Activated CD8-positive, alpha-beta memory T cell treated with anti-CD3 and anti-CD28 coated beads, Interleukin-2, amount 50 U/mL, for 1 hour (primary cell): ENCODE results near the gene SKAP1.
"Not testable (repeated sequence)": the region's sequence is repeated elsewhere in the genome, so short reads cannot be mapped to it uniquely, and the experiment has no call there.

Source experiments
- DNase-seq: peaks from one replicate; pipeline ENCODE4 v3.0.0-alpha.2; 2020; ENCODE audit errors: extremely low read depth

SKAP1 gene

GRCh38 chr17:48373130-48373830 is 56.7 kb downstream of the SKAP1 start:
- no peak for DNase-seq

- DNase-seq: not testable (repeated sequence)
Observed at GRCh38 chr17:48368967-48369366, 61.0 kb downstream of the SKAP1 start.

- DNase-seq: no peak
Observed at GRCh38 chr17:48368352-48368908, 61.6 kb downstream of the SKAP1 start.

- no peak for DNase-seq
Observed at GRCh38 chr17:48363161-48363560, 66.9 kb downstream of the SKAP1 start.

- DNase-seq: not testable (repeated sequence)
Observed at GRCh38 chr17:48360861-48361633, 69.0 kb downstream of the SKAP1 start.

- DNase-seq: no peak
Observed at GRCh38 chr17:48357779-48358602, 72.0 kb downstream of the SKAP1 start.

GRCh38 chr17:48356866-48357265 is 73.1 kb downstream of the SKAP1 start:
- DNase-seq: no peak

GRCh38 chr17:48352630-48353029 is 77.4 kb downstream of the SKAP1 start:
- no peak for DNase-seq

GRCh38 chr17:48351911-48352332 is 78.1 kb downstream of the SKAP1 start:
- DNase-seq: no peak

GRCh38 chr17:48348352-48348751 is 81.7 kb downstream of the SKAP1 start:
- DNase-seq: no peak

GRCh38 chr17:48347177-48347576 is 82.8 kb downstream of the SKAP1 start:
- DNase-seq: no peak

GRCh38 chr17:48344251-48344650 is 85.8 kb downstream of the SKAP1 start:
- DNase-seq: no peak

- DNase-seq: no peak
Observed at GRCh38 chr17:48340916-48341315, 89.1 kb downstream of the SKAP1 start.

GRCh38 chr17:48338720-48339119 is 91.3 kb downstream of the SKAP1 start:
- no peak for DNase-seq

- not testable (repeated sequence) for DNase-seq
Observed at GRCh38 chr17:48337903-48338302, 92.1 kb downstream of the SKAP1 start.

- DNase-seq: no peak
Observed at GRCh38 chr17:48336986-48337385, 93.0 kb downstream of the SKAP1 start.

- no peak for DNase-seq
Observed at GRCh38 chr17:48335858-48336500, 94.0 kb downstream of the SKAP1 start.

- DNase-seq: no peak
Observed at GRCh38 chr17:48335146-48335784, 94.7 kb downstream of the SKAP1 start.

GRCh38 chr17:48333034-48333530 is 96.9 kb downstream of the SKAP1 start:
- DNase-seq: no peak

GRCh38 chr17:48330887-48331286 is 99.1 kb downstream of the SKAP1 start:
- DNase-seq: no peak

GRCh38 chr17:48330421-48330820 is 99.6 kb downstream of the SKAP1 start:
- no peak for DNase-seq
